GM21367 (cell line): ENCODE measurements around the gene SNRNP200.

ENCODE experiments used
- ATAC-seq: cut with Tn5 transposase; IDR thresholded peaks from one replicate; pipeline ENCODE4 v1.9.1; 2021; ENCODE audit not compliant: unreplicated experiment

SNRNP200 gene

GRCh38 chr2:96305091-96305978, at the start of gene SNRNP200:
TSS of gene SNRNP200 (minus strand) at chr2:96305546. CDS start at chr2:96305437, 109 bp downstream.
- peak; percentile 87 for ATAC-seq

- ATAC-seq = no peak
These were observed 49.1 kb upstream of the SNRNP200 start for GRCh38 chr2:96354492-96354891.

GRCh38 chr2:96353606-96354101, 48.3 kb upstream of the SNRNP200 start:
- no peak for ATAC-seq

GRCh38 chr2:96353032-96353561, 47.8 kb upstream of the SNRNP200 start:
- no peak for ATAC-seq

GRCh38 chr2:96347395-96347794, 42.0 kb upstream of the SNRNP200 start:
- no peak for ATAC-seq

- no peak for ATAC-seq
These were observed 40.6 kb upstream of the SNRNP200 start for GRCh38 chr2:96345868-96346462.

GRCh38 chr2:96345438-96345837, 40.1 kb upstream of the SNRNP200 start:
- no peak for ATAC-seq

GRCh38 chr2:96344011-96344410, 38.7 kb upstream of the SNRNP200 start:
- peak; percentile 76 for ATAC-seq

- no peak for ATAC-seq
These were observed 36.7 kb upstream of the SNRNP200 start for GRCh38 chr2:96342085-96342484.

GRCh38 chr2:96341641-96342040, 36.3 kb upstream of the SNRNP200 start:
- no peak for ATAC-seq

GRCh38 chr2:96340493-96341414, 35.4 kb upstream of the SNRNP200 start:
- no peak for ATAC-seq

GRCh38 chr2:96336873-96337272, 31.5 kb upstream of the SNRNP200 start:
- ATAC-seq = no peak

GRCh38 chr2:96336104-96336775, 30.9 kb upstream of the SNRNP200 start:
- ATAC-seq = no peak

- no peak for ATAC-seq
These were observed 28.4 kb upstream of the SNRNP200 start for GRCh38 chr2:96333708-96334107.

- ATAC-seq = no peak
These were observed 25.1 kb upstream of the SNRNP200 start for GRCh38 chr2:96330407-96330806.

- ATAC-seq = no peak
These were observed 24.5 kb upstream of the SNRNP200 start for GRCh38 chr2:96329874-96330273.

- no peak for ATAC-seq
These were observed 24.1 kb upstream of the SNRNP200 start for GRCh38 chr2:96329456-96329855.

- ATAC-seq = no peak
These were observed 21.9 kb upstream of the SNRNP200 start for GRCh38 chr2:96326990-96327820.

- ATAC-seq = no peak
These were observed 21.2 kb upstream of the SNRNP200 start for GRCh38 chr2:96326564-96326963.
